GM18867 (cell line): ENCODE measurements around the gene ARPC5L.

ENCODE experiments used
- ATAC-seq: cut with Tn5 transposase; IDR thresholded peaks from one replicate; pipeline ENCODE4 v1.9.1; 2021; ENCODE audit warnings: mild to moderate bottlenecking, moderate library complexity; ENCODE audit not compliant: unreplicated experiment

The ARPC5L gene

GRCh38 chr9:124863371-124863871, 1.5 kb downstream of the ARPC5L start:
- ATAC-seq: no peak

- ATAC-seq: peak; percentile 66
Measured at GRCh38 chr9:124868511-124869465, 6.9 kb downstream of the ARPC5L start.

- peak; percentile 4 for ATAC-seq
Measured at GRCh38 chr9:124869466-124869985, 7.6 kb downstream of the ARPC5L start.

GRCh38 chr9:124869986-124870560, 8.1 kb downstream of the ARPC5L start:
- peak; percentile 50 for ATAC-seq

GRCh38 chr9:124870723-124871122, 8.8 kb downstream of the ARPC5L start:
- ATAC-seq: no peak

GRCh38 chr9:124871156-124871561, 9.2 kb downstream of the ARPC5L start:
- no peak for ATAC-seq

- ATAC-seq: no peak
Measured at GRCh38 chr9:124873664-124874063, 11.7 kb downstream of the ARPC5L start.

GRCh38 chr9:124875501-124875900, 13.6 kb downstream of the ARPC5L start:
- no peak for ATAC-seq

GRCh38 chr9:124877021-124877782, 15.3 kb downstream of the ARPC5L start:
- ATAC-seq: no peak

GRCh38 chr9:124878021-124878420, 16.1 kb downstream of the ARPC5L start:
- no peak for ATAC-seq

- no peak for ATAC-seq
Measured at GRCh38 chr9:124878518-124878917, 16.6 kb downstream of the ARPC5L start.

- ATAC-seq: no peak
Measured at GRCh38 chr9:124879226-124879625, 17.3 kb downstream of the ARPC5L start.

- ATAC-seq: peak; percentile 70
Measured at GRCh38 chr9:124880501-124880900, 18.6 kb downstream of the ARPC5L start.

- ATAC-seq: no peak
Measured at GRCh38 chr9:124881138-124881743, 19.3 kb downstream of the ARPC5L start.

- no peak for ATAC-seq
Measured at GRCh38 chr9:124882231-124882630, 20.3 kb downstream of the ARPC5L start.

GRCh38 chr9:124884376-124884775, 22.4 kb downstream of the ARPC5L start:
- no peak for ATAC-seq

- ATAC-seq: no peak
Measured at GRCh38 chr9:124885551-124885950, 23.6 kb downstream of the ARPC5L start.

GRCh38 chr9:124886461-124886860, 24.5 kb downstream of the ARPC5L start:
- no peak for ATAC-seq

GRCh38 chr9:124886866-124887492, 25.0 kb downstream of the ARPC5L start:
- no peak for ATAC-seq

GRCh38 chr9:124887832-124888231, 25.9 kb downstream of the ARPC5L start:
- no peak for ATAC-seq
